ENCODE results near the gene PRR3. TPM values are rescaled to one million over a fixed set of nuclear protein-coding genes. Genes with fewer than 3 reads are reported as not detected.
A peak's percentile ranks its signal among the peaks of the same experiment; 100 is the strongest.

PRR3 gene
- total and polyA plus RNA-seq, 2 of the 13 experiments (the other 11 are each of a cell fraction or from before 2014, with no cell fraction given) = 14.6 to 21.2 TPM

GRCh38 chr6:30556906-30557682 lies at the start of gene PRR3 (continued):
- TF ChIP-seq ZNF280D (CRISPR knock-in tag; IDR thresholded peaks at IDR 0.05) (peak; percentile 96), POLR2G (IDR thresholded peaks at IDR 0.05; ENCODE audit: low read depth, low read length) (peak; percentile 94), PRPF4 (IDR thresholded peaks at IDR 0.05; ENCODE audit: low read depth, low read length, poor library complexity, severe bottlenecking) (no peak), TIGD3 (CRISPR knock-in tag; IDR thresholded peaks at IDR 0.05; ENCODE audit: borderline replicate concordance) (peak; percentile 87; the same call in 1 of the 2 replicates), ZNF768 (CRISPR knock-in tag; IDR thresholded peaks at IDR 0.05) (peak; percentile 77; the same call in 1 of the 2 replicates), ETS1 (CRISPR knock-in tag; IDR thresholded peaks at IDR 0.05) (no peak), ZBTB3 (CRISPR knock-in tag; IDR thresholded peaks at IDR 0.05; ENCODE audit: borderline replicate concordance, low read depth) (0 out of 2 replicates have a peak, but pooled peaks have one; percentile 86), ZUFSP (CRISPR knock-in tag; IDR thresholded peaks at IDR 0.05; ENCODE audit: borderline replicate concordance) (no peak), ZNF619 (CRISPR knock-in tag; IDR thresholded peaks at IDR 0.05) (peak; percentile 89), KDM5B (CRISPR knock-in tag; IDR thresholded peaks at IDR 0.05; ENCODE audit: borderline replicate concordance) (peak; percentile 94; the same call in 1 of the 2 replicates), KLF15 (CRISPR knock-in tag; IDR thresholded peaks at IDR 0.05; ENCODE audit: borderline replicate concordance) (no peak), ZNF710 (CRISPR knock-in tag; IDR thresholded peaks at IDR 0.05; ENCODE audit: borderline replicate concordance) (peak; percentile 60; the same call in 1 of the 2 replicates), BCLAF1 (IDR thresholded peaks at IDR 0.05) (no peak), MTF1 (CRISPR knock-in tag; IDR thresholded peaks at IDR 0.05) (no peak; the same call in 1 of the 2 replicates)
